Stimulated activated CD4-positive, alpha-beta T cell treated with anti-CD3 and anti-CD28 coated beads, Interleukin-1b, Interleukin-23, amount 100 ng/mL, for 1 hour (primary cell): ENCODE results near the gene C9orf50.
"Not testable (repeated sequence)": the region's sequence is repeated elsewhere in the genome, so short reads cannot be mapped to it uniquely, and the experiment has no call there.

Source experiments
- DNase-seq, 2 donors: peaks; one replicate each; pipeline ENCODE4 v3.0.0-alpha.2; 2020; ENCODE audit warnings: low read depth in 2 of 2

The C9orf50 gene

GRCh38 chr9:129648092-129648763, 27.3 kb upstream of the C9orf50 start:
- no peak for DNase-seq

- DNase-seq, result no peak
Measured at GRCh38 chr9:129647635-129648034, 26.7 kb upstream of the C9orf50 start.

- no peak for DNase-seq
Measured at GRCh38 chr9:129646654-129647053, 25.8 kb upstream of the C9orf50 start.

- no peak for DNase-seq
Measured at GRCh38 chr9:129646252-129646651, 25.4 kb upstream of the C9orf50 start.

- no peak for DNase-seq
Measured at GRCh38 chr9:129644902-129645301, 24.0 kb upstream of the C9orf50 start.

DNA sequence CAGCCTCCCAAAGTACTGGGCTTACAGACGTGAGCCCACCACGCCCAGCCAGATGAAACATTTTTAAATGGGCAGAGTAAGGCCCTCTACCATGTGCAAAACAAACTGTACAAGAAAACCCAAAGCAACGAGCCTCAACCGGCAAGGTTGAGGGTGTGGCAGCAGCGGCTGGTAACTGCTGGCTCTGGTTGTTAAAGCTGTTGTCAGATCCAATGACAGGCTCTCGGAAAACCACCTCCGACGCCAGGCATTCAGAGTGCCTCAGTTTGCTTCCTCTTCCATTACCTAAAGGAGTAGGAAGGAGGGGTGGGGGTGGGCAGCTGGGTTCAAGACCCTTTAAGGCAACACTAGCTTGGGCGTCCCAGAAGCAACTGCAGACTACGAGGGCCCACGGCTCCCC, 23.5 kb upstream of the C9orf50 start:
- DNase-seq, result no peak

DNA sequence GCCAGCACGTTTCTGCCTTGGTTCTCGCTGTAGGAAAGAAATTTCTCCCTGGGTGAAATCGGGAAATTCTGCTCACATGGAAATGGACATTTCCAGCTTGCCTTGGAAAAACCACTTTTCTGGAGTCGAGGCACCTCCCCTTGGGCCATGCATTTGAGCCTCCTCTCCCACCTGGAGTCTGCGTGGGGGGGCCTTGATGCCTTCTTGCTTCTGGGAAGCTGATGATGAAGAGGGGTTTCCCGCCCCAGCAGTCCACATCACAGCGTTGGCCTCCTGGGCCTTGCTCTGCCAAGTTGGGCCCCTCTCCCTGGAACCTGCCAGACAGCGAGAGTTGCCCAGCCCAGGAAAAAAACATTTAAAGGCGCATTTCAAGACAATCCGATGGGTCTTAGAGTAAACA, 22.8 kb upstream of the C9orf50 start:
- DNase-seq, result no peak

DNA sequence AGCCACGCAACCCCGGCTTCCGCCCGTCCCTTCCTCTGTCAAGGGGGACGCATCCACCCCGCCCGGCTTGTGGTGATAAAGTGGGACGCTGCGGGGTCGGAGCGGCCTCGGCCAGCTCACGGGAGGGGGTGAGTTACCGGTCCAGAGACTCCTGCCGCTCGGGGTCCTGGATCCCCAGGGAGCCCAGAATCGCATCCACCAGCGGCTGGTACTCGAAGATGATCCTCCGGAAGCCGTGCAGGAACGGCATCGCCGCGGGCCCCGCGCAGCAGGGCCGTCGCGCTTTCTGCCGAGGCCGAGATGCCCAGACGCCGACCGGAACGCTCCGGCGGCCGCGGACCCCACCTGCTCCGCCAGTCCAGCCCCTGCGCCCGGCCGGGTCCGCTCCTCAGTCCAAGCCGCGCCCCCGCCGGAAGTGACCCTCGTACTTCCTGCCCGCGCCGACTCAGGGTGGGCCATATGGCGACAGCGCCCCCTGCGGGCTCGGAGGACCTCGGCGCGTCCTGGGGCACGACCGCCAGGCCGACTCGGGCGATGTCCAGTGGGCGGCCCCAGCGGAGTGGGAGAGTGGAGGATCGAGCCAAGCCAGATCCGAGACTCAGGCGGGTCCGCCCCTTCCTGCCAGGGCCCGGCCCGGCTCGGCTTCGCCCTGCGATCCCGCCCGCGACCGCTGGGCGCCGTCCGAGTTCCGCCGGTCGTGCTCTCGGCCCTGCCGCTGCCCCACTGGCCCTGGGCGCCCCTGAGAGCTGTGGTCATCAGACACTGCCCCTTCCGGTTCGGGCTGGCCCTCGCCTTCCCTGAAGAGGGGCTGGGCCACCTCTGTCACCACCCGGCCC, 21.1 kb upstream of the C9orf50 start, which contains the start of gene ASB6:
Gene ASB6, minus strand, starts transcription at position 402 of the 836 bp plus-strand sequence. Its CDS starts 152 bp downstream, at position 250.
- DNase-seq, result peak; percentile 85 to 97

- no peak for DNase-seq
Measured at GRCh38 chr9:129640871-129641749, 20.2 kb upstream of the C9orf50 start.

- DNase-seq, result no peak
Measured at GRCh38 chr9:129640086-129640870, 19.4 kb upstream of the C9orf50 start.

GRCh38 chr9:129639756-129640085, 18.8 kb upstream of the C9orf50 start:
- no peak for DNase-seq

- DNase-seq, result no peak
Measured at GRCh38 chr9:129639034-129639630, 18.2 kb upstream of the C9orf50 start.

GRCh38 chr9:129637673-129638439, 17.0 kb upstream of the C9orf50 start:
- no peak for DNase-seq

DNA sequence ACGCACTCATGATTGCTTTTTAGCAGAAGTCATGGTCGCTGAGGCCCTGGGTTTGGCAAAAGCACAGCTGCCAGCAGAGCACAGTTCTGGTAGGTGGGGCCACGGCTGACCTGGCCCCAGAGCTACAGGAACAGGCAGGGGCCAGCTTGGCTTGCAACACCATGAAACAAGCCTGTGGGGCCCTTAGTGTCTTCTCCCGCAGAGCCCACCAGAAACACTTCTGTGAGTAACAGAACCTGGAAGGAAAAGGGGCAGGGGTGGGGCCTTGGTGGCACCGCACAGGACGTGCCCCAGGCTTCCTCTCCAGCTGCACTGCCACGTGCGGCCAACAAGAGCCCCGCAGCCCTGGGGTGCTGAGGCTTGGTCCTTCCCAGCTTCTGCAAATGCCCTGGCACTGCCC, 16.2 kb upstream of the C9orf50 start:
- DNase-seq, result no peak

- DNase-seq, result not testable (repeated sequence)
Measured at GRCh38 chr9:129636343-129636742, 15.4 kb upstream of the C9orf50 start.

- no peak for DNase-seq
Measured at GRCh38 chr9:129635099-129636065, 14.5 kb upstream of the C9orf50 start.

- no peak for DNase-seq
Measured at GRCh38 chr9:129633848-129634247, 12.9 kb upstream of the C9orf50 start.

- DNase-seq, result no peak
Measured at GRCh38 chr9:129633207-129633606, 12.3 kb upstream of the C9orf50 start.

DNA sequence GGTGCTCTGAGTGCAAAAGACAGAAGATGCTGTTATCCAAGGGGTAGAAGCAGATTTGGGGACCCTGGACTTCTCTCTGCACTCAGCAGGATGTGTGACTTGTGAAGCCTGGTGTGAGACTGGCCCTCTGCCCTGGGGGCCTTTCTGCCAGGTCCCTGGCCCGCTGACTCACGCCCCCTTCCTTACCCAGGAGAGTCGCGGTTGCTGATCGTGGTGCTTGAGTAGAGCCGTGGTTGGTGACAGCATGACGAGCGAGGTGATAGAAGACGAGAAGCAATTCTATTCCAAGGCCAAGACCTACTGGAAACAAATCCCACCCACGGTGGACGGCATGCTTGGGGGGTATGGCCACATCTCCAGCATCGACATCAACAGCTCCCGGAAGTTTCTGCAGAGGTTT, 11.6 kb upstream of the C9orf50 start:
- no peak for DNase-seq
